GM18511 (cell line): ENCODE data around the gene NLRP1.
"Not testable (repeated sequence)": the region's sequence is repeated elsewhere in the genome, so short reads cannot be mapped to it uniquely, and the experiment has no call there.

Source experiments
- ATAC-seq: cut with Tn5 transposase; IDR thresholded peaks from one replicate; pipeline ENCODE4 v1.9.1; 2021; ENCODE audit warnings: mild to moderate bottlenecking, moderate library complexity; ENCODE audit not compliant: unreplicated experiment

Gene NLRP1

DNA sequence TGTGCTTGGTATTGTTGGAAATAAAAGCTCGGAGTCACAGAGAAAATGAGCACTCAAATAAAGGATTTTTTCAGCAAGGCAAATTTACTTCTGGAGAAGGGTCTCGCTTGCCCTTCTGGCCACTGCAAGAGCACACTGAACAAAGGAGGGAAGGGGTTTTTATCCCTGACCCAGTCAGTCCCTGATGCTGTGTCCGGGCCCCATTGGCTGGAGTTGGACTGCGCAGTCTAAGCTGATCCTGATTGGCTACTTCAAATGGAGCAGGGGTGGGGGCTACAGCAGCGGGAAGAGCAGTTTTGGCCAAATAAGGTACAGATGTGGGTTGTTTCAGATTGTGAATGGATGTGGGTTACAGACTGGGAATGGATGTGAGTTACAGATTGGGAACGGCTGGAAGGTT lies 4.3 kb upstream of the NLRP1 start:
- no peak for ATAC-seq

DNA sequence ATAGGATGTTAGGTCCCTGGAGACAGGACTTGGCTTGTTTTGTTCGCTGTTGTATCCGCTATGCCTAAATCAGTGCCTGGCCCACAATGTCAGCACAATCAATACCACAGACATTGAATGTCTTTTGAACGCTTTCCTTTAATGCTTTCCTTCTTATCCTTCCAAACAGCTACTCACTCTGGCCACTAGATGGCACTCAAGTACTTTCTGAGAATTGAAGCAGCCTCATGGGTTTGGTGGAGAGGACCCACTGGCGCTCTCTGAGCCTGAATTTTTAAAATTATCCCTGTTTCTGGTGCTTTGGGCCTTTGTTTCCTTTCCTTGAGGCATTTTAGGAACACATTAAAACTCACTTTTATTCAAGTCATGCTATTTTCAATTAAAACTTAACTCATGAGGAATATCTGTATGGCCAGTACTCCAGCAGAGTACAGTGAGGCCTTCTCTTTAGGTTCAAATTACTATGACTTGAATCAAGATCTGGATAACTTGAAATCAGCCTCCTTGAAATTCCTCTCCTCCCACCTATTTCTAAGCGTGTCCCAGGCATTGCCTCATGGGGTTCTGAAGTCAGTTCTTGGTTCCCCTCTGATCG lies 3.2 kb upstream of the NLRP1 start:
- ATAC-seq = no peak

- no peak for ATAC-seq
These were observed 1.7 kb upstream of the NLRP1 start for GRCh38 chr17:5585836-5586521.

DNA sequence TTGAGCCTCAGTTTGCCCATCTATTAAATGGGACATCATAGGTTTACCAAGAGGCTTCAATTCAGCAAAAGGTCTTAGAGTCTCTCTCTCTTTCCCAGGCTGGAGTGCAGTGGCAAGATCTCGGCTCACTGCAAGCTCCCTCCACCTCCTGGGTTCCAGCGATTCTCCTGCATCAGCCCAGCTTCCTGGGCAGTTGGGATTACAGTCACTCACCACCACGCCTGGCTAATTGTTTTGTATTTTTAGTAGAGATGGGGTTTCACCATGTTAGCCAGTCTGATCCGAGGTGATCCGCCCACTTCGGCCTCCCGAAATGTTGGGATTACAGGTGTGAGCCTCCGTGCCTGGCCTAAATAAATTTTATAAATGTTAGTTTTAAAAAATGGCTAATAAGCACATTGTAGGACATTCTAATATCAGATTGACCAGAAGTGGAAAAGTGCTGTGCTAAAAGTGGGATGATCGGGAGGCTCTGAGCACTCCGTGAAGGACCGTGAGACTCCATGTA lies 1.0 kb upstream of the NLRP1 start:
- no peak for ATAC-seq

GRCh38 chr17:5583426-5584382 lies 605 bp downstream of the NLRP1 start:
- peak; percentile 24 for ATAC-seq

- ATAC-seq = no peak
These were observed 1.8 kb downstream of the NLRP1 start for GRCh38 chr17:5582209-5583185.

DNA sequence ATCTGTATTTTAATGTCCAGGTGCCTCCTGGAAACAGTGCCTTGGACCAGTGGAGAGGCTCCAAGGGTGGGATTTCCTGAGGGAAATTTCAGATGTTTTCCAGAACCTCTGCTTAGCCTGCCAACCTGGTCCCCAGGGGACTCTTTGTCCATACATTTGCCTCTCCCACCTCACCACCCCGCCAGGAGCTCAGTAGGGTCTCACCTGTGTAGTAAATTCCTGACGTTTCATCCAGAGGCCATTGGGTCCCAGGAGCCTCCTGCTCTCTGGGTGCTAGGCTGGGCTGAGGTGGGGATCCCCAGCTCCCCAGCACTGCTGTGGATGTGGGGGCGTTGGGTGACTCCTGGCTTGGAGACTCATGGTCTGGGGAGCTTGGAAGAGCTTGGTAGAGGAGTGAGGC lies 2.7 kb downstream of the NLRP1 start:
- ATAC-seq = no peak

DNA sequence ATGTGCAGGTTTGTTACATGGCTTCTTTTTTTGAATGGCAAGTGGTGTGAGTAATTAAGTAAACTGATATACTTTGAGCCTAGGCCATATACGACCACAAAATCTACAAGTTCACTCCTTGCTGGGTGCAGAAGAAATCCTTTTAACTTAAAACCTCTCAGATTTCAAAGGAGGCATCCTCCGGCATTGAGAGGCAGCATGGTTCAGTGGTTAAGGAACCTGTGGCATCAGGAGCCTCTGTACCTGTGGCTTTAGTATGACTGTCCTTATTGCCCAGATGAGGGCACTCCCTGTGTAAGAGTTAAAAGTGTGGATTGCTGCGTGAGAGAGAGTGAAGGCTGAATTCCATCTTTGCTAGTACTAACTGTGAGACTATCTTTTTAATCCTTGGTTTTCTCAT lies 3.3 kb downstream of the NLRP1 start:
- ATAC-seq = no peak

GRCh38 chr17:5580367-5580766 lies 3.9 kb downstream of the NLRP1 start:
- ATAC-seq = no peak

- not testable (repeated sequence) for ATAC-seq
These were observed 5.5 kb downstream of the NLRP1 start for GRCh38 chr17:5578768-5579167.

DNA sequence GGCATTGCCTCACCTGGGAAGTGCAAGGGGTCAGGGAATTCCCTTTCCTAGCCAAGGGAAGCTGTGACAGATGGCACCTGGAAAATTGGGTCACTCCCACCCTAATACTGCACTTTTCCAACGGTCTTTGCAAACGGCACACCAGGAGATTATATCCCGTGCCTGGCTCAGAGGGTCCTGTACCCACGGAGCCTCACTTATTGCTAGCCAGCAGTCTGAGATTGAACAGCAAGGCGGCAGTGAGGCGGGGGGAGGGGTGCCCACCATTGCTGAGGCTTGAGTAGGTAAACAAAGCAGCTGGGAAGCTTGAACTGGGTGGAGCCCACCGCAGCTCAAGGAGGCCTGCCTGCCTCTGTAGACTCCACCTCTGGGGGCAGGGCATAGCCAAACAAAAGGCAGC lies 11.3 kb downstream of the NLRP1 start:
- ATAC-seq = not testable (repeated sequence)

- ATAC-seq = no peak
These were observed 13.0 kb downstream of the NLRP1 start for GRCh38 chr17:5571281-5571680.

- ATAC-seq = no peak
These were observed 18.5 kb downstream of the NLRP1 start for GRCh38 chr17:5565808-5566207.

- no peak for ATAC-seq
These were observed 20.9 kb downstream of the NLRP1 start for GRCh38 chr17:5563456-5563855.

- no peak for ATAC-seq
These were observed 21.5 kb downstream of the NLRP1 start for GRCh38 chr17:5562661-5563360.

GRCh38 chr17:5561736-5562571 lies 22.4 kb downstream of the NLRP1 start:
- no peak for ATAC-seq

DNA sequence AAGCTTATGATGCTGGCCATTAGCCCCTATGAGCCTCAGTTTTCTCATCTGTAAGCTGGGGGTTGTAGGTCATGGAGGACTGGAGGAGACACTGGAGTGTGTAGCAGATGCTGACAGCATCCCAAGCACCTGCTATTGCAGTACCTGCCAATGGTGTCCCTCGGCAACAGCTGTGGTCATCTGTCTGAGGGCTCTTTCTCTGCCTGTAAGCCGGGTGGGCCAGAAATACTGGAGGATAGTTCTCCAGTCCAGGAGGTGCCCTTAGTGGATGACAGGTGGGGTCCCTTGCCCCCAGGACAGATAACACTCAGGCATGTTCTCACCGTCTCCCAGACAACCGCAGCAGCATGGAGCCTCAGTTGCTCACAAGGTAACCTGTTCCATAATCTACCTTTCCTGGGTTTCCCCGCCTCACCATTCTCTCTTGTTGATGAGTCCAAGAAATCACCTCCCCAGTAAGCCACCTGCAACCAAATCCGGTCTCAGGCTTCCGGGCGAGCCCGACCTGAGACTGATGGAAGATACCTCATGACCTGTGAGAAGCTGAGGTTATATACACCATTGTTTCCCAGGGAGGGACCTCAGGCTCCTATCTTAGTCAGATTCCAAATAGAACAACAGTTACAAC lies 23.8 kb downstream of the NLRP1 start:
- no peak for ATAC-seq
